ENCODE measurements around the gene CPNE2.

The CPNE2 gene

DNA sequence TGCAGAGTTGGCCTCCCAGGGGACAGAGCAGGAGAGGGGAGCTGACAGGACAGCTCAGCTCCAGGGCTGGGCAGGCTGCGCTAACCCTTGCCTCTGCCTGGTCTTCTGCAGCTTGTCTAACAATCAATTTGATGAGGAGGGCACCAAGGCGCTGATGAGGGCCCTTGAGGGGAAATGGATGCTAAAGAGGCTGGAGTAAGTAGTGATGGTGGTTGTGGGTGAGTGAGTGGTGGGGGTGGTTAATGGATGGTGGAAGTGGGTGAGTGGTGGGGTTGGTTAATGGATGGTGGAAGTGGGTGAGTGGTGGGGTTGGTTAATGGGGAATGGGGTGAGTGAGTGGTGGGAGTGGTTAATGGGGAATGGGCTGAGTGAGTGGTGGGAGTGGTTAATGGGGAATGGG is 22.0 kb upstream of the CPNE2 start:
- no peak for DNase-seq

DNA sequence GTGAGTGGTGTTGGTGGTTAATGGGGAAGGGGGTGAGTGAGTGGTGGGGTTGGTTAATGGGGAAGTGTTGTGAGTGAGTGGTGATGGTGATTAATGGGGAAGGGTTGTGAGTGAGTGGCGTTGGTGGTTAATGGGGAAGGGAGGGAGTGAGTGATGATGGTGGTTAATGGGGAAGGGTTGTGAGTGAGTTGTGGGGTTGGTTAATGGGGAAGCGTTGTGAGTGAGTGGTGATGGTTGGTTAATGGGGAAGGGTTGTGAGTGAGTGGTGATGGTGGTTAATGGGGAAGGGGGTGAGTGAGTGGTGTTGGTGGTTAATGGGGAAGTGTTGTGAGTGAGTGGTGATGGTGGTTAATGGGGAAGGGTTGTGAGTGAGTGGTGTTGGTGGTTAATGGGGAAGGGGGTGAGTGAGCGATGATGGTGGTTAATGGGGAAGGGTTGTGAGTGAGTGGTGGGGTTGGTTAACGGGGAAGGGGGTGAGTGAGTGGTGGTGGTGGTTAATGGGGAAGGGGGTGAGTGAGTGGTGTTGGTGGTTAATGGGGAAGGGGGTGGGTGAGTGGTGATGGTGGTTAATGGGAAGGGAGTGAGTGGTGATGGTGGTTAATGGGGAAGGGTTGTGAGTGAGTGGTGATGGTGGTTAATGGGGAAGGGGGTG is 21.2 kb upstream of the CPNE2 start:
- peak; percentile 33 for DNase-seq

- DNase-seq = peak; percentile 27
These were observed 20.4 kb upstream of the CPNE2 start for GRCh38 chr16:57071831-57072582.

GRCh38 chr16:57072616-57073275 is 19.6 kb upstream of the CPNE2 start:
- DNase-seq = no peak

DNA sequence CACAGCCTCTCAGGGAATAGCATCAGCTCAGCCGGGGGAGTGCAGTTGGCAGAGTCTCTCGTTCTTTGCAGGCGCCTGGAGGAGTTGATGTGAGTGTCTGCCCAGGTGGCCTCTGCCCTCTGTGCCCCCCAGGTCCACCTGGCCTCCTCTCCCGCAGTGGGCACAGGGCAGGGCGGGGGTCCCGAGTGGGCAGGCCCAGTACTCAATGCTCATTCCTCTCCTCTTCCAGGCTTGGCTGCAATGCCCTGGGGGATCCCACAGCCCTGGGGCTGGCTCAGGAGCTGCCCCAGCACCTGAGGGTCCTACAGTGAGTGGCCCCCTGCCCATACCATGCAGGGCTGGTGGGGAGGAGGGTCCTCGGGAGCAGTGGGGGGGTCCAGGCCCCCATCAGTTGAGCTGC is 14.7 kb upstream of the CPNE2 start:
- no peak for DNase-seq

GRCh38 chr16:57081744-57082143 is 10.6 kb upstream of the CPNE2 start:
- no peak for DNase-seq

- no peak for DNase-seq
These were observed 9.7 kb upstream of the CPNE2 start for GRCh38 chr16:57082664-57083063.

DNA sequence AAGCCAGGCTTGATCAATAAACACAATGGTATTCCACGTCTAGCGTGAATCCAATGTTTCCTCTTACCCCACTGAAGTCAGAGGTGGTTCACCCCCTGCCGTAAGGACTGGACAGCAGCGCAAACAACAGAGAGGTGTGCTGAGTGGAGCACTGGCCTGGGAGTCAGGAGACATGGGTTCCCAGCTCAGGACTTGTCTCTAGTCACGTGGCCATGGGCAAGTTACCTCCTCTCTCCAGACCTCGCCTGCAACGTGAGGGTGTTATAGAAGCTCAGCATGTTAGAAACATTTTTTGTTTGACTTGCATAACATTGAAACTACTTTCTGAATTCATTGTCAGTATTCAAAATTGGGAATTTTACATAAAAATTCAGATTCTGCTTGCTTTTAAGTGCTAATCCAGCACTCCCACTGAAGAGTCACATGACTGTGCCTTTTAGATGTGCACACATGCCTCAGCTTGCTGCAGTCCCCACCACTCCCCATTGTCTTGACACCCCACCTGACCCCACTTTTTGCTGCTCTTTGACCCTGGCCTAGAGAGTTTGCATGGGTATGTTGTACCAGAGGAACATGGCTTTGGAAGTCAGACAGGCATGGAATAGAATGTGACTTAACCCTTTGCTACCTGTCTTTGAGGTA is 8.8 kb upstream of the CPNE2 start:
- DNase-seq = no peak

GRCh38 chr16:57084257-57084770 is 8.1 kb upstream of the CPNE2 start:
- DNase-seq = peak; percentile 88

DNA sequence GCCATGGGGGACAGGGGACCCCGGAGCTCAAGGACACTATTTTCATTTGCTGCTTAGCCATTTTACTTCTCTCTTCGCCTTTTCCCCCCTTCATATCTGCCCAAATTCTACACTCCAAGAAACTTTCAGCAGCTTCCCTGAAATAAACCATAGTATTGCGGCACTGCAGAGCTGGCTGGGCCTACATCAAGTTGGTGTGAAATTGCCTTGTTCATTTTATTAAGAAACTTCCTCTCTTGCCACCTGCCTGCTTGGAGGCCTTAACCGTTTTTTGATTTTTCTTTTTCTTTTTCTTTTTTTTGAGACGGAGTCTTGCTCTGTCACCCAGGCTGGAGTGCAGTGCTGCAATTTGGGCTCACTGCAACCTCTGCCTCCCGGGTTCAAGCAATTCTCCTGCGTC is 7.4 kb upstream of the CPNE2 start:
- DNase-seq = peak; percentile 79

DNA sequence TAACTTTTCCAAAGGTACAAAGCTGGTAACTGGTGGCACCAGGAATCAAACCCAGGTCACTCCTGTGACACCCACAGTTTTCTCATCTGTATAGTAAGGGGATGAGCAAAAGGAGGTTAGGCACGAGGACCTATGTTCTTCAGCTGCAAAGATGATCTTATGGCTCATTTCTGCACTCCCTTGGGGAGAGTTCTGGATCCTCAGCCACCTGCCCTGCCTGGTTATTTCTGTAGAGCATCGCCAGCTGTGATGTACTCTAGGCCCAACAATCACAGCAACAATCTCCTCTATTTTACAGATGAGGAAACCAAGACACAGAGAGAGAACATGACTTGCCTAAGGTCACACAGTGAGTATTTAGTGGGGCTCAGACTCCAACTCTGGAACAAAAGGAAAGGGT is 5.4 kb upstream of the CPNE2 start:
- DNase-seq = no peak

- no peak for DNase-seq
These were observed 3.0 kb upstream of the CPNE2 start for GRCh38 chr16:57089406-57089805.

DNA sequence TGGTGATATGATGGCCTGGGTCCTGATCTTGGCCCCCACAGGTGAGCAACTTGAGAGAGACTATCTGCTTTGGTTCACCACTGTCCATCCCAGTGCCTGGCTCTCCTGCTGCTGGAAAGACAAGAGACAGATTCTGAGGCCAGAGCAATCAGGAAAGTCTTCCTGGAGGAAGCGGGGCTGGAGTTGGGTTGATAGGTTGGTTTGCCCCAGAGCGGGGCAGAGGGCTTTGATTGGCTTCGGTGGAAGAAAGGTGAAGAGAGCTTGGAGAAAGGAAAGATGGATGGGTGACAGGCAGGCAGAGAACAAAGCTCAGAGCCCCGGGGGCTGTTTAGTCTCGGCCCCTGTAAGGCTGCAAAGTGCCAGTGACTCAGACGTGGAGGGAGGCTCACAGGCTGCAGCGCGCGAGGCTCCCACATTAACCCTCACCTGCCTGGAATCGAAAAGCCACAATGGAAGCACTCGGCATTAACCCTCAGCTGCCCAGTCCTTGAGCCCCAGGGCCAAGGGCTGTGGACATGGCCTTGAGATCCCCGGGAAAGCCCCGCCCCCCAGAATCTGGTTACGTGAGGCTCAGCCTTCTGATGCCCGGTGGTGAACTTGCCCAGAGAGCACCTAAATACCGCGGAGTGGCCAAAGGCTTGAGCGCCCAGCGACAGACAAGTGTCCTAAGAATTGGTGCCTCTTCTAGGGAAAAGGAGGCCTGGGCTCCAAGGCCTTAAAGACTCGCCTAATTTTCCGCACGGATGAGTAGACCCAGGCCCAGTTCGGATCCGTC is 996 bp upstream of the CPNE2 start:
- DNase-seq = peak; percentile 32

DNA sequence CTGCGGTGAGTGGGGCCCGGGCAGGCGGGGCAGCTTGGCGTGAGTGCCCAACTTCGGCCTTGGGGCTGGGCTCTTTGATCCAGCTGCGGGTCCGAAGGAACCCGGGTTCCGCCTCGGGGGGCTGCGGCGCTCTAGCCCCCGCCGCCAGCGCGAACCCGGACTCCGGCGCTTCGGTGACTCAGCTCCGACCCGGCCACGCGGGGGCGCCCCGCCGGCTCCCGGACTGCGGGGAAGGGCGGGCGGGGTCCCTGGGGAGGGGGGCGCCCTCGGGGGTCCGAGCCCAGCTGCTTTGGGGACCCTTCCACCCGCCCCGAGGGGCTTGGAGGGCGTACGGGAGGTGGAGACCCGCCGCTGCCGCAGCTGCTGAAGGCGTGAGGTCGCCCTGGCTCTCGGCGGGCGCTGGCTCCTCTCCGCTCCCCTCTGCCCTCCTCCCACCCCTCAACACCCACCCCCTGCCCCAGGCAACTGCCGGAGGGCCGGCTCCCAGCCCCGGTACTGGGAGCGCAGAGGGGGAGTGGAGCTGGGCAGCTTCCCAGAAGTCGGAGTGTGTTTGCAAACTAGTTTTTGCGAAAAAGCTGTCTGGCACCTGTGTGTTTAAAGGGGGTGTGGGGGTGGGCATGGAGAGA is 516 bp downstream of the CPNE2 start:
- no peak for DNase-seq

DNA sequence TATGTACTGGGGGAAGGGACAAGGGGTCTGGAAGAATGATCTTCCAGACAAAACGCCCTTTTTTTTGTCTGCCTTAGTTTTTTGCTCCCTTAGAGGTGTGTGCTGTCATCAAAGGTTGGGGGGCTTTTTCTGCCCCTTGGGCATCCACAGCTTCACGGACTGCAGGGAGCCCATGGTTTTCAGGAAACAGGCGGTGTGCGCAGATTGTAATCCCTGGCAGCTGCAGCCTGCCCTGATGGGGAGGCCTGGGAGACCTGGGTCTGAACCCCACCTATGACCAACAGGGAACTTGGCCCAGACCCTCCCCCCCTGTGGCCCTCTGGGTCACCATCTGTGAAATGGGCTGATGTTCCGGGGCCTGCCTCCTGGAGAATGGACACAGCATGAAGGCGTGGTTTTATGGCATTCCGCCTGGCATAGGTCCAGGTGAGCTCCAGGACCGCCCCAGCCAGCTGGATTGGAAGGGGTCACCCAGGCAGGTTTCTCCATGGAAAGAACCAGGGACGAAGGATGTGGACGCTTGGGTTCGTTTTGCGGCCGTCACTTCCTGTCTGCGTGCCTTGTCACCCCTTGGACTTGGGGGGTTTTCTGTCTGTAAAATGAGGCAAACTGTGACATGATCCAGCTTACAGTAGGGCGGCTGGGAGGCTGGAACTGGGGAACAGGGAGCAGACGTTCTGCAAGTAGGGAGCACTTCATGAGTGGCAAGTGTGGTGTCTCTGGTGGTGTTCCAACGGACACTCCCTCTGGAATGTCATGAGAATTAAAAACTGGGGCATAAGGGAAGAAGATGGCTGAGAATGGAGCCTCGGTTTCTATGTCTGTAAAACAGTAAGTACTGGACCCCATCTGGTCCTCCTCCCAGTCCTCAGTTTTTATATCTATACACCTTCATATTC is 1.5 kb downstream of the CPNE2 start:
- no peak for DNase-seq

GRCh38 chr16:57094911-57095310 is 2.5 kb downstream of the CPNE2 start:
- no peak for DNase-seq

DNA sequence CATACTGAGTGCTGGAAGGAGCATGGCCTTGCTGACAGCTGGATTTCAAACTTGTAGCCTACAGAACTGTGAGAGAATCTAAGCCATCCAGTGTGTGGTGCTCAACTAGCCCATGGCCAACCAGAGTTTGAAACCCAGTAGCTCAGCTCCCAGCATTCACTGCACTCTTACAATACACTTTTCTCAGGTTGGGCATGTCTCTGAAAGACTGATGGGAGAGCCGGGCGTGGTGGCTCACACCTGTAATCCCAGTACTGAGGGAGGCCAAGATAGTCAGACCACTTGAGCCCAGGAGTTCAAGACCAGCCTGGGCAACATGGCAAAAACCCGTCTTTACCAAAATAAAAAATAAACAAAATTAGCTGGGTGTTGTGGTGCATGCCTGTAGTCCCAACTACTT is 3.8 kb downstream of the CPNE2 start:
- no peak for DNase-seq

DNA sequence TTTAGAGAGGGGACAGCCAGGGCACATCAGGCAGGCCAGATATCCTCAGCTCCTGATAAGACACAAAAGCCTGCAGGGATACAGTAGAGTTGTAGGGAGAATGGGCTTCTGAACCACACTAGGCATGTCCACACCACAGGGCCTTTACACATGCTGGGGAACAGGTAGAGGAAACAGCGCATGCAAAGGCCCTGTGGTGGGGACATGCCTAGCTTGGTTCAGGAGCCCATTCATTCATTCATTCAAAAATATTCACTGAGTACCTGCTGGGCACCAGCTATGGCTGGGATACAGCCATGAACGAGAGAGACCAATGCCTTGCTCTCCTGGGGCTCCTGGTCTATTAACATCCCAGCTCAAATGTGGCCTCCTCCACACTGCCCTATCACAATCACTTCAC is 4.4 kb downstream of the CPNE2 start:
- DNase-seq = no peak

- DNase-seq = no peak
These were observed 5.9 kb downstream of the CPNE2 start for GRCh38 chr16:57098188-57098841.

DNA sequence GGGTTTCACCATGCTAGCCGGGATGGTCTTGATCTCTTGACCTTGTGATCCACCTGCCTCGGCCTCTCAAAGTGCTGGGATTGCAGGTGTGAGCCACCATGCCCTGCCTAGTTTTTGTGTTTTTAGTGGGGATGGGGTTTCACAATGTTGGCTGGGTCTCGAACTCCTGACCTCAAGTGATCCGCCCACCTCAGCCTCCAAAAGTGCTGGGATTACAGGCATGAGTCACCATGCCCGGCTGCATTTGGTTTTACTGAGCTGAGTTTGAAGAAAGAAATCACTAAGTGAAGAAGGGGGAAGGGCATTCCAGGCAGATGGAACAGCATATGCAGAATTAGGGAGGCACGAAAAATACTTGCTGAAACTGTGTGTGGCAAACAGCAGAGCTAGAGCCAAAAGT is 7.6 kb downstream of the CPNE2 start:
- DNase-seq = peak; percentile 69

DNA sequence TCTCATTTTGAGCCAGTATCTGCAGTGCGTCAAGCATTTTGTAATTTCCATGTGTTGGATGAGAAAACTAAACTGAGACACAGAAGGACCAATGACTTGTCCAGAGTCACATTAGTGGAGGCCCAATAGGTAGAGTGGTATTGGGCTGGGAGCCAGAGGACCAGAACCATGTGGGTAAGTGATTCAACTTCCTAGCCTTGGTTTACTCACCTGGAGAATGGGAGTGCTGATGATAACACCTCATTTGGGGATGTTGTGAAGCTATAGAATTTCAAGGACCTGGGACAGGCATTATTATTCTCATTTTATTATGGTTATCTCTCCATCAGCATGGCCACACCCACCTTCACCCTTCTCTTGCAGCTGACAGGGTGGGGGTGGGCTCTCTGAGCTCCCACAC is 8.1 kb downstream of the CPNE2 start:
- DNase-seq = no peak
